ENCODE measurements around the gene DEPDC5. TPM values are rescaled to one million over a fixed set of nuclear protein-coding genes. Genes with fewer than 3 reads are reported as not detected.

The DEPDC5 gene
- total and polyA plus RNA-seq, 9 of the 15 experiments (the other 6 are each of a cell fraction or from before 2014, with no cell fraction given), result 2.3 to 12.3 (median 10.7) TPM

DNA sequence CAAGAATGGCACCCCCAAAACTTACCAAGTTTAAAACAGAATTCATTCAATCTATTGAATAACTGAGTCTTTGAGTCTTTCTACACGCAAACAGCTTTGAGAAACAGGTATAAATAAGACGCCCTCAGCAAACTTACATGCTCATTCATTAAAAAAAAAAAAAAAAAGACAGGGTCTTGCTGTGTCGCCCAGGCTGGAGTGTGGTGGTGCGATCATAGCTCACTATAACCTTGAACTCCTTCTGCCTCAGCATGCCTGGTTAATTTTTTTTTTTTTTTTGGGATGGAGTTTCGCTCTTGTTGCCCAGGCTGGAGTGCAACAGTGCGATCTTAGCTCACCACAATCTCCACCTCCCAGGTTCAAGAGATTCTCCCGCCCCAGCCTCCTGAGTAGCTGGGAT lies 9.9 kb upstream of the DEPDC5 start:
- no peaks in the 10 kb centered on the region for H3K27me3 ChIP-seq (ENCODE audit: control insufficient read depth in 2 of 2, insufficient read depth in 2 of 2, low read length in 2 of 2)
- H3K9me1 ChIP-seq (ENCODE audit: control insufficient read depth, insufficient read depth, low read length), result no peaks in the 10 kb centered on the region
- no peak overlapping the region for H2AFZ ChIP-seq (ENCODE audit: low read depth, low read length)
- DNase-seq (ENCODE audit: extremely low read depth in 1 of 4, low spot score in 3 of 4) (no peak), FAIRE-seq (no peak), ATAC-seq (no peak)
- peaks cover 3 to 11% of the 10 kb centered on the region in 2 experiments; a peak in 4 of 5 replicates for H3K4me1 ChIP-seq (replicated peaks in 1 of 2; ENCODE audit: control insufficient read depth in 2 of 2, insufficient read depth in 2 of 2, low read length in 2 of 2)
- ChIA-PET CTCF (ENCODE audit: low intra/inter-chr PET ratio) (no interaction called here), POLR2A (interaction anchor here (0.9 to 1.2 kb wide), 2 partner anchors 9 kb away, joined by 3 read pairs; partner anchors contain the start of gene DEPDC5)
- H3K4me3 ChIP-seq, result no peak overlapping the region
- no peak overlapping the region for H3K4me2 ChIP-seq (ENCODE audit: insufficient read depth, low read length)
- intact Hi-C loops (cut with micrococcal nuclease) (no loop called here), in situ Hi-C loops (cut with MboI) (no loop called here)
- no peaks in the 10 kb centered on the region for H3K9me3 ChIP-seq (replicated peaks; ENCODE audit: control insufficient read depth, insufficient read depth, low read depth, low read length)
- BruUV-seq (replicated peaks), result no TSS peak
- no peak overlapping the region for H3K27ac ChIP-seq (ENCODE audit: extremely low read depth, low read depth, low read length)
- no peaks in the 10 kb centered on the region for H4K20me1 ChIP-seq (replicated peaks; ENCODE audit: control insufficient read depth, insufficient read depth, low read length)
- H3K36me3 ChIP-seq (ENCODE audit: control insufficient read depth, insufficient read depth, low read length), result peaks cover 53% of the 10 kb centered on the region
- peaks cover 70% of the 10 kb centered on the region for H3K79me2 ChIP-seq (ENCODE audit: control insufficient read depth, insufficient read depth, low read length)
- no peak overlapping the region for H3K9ac ChIP-seq (ENCODE audit: insufficient read depth in 1 of 2, low read depth in 2 of 2, low read length in 2 of 2)
- 86% methylated on average over 4 of the region's 7 CpGs for WGBS (ENCODE audit: insufficient coverage, low coverage, missing lambda C conversion rate)
- TF ChIP-seq MYNN (IDR thresholded peaks at IDR 0.05) (no peak), MYNN (CRISPR knock-in tag; IDR thresholded peaks at IDR 0.05) (no peak), ZNF311 (CRISPR knock-in tag; IDR thresholded peaks at IDR 0.05) (no peak), ZFP1 (CRISPR knock-in tag; IDR thresholded peaks at IDR 0.05) (no peak), TEAD2 (tag; IDR thresholded peaks at IDR 0.05) (no peak), SAP30 (IDR thresholded peaks at IDR 0.05; ENCODE audit: borderline replicate concordance, insufficient read depth, low read depth, low read length, poor library complexity, severe bottlenecking) (no peak), CCAR2 (IDR thresholded peaks at IDR 0.05; ENCODE audit: low read depth, low read length) (no peak), RBM14 (IDR thresholded peaks at IDR 0.05; ENCODE audit: borderline replicate concordance, insufficient read depth, low read depth, low read length) (no peak)
- TF ChIP-seq, protein P1, sequence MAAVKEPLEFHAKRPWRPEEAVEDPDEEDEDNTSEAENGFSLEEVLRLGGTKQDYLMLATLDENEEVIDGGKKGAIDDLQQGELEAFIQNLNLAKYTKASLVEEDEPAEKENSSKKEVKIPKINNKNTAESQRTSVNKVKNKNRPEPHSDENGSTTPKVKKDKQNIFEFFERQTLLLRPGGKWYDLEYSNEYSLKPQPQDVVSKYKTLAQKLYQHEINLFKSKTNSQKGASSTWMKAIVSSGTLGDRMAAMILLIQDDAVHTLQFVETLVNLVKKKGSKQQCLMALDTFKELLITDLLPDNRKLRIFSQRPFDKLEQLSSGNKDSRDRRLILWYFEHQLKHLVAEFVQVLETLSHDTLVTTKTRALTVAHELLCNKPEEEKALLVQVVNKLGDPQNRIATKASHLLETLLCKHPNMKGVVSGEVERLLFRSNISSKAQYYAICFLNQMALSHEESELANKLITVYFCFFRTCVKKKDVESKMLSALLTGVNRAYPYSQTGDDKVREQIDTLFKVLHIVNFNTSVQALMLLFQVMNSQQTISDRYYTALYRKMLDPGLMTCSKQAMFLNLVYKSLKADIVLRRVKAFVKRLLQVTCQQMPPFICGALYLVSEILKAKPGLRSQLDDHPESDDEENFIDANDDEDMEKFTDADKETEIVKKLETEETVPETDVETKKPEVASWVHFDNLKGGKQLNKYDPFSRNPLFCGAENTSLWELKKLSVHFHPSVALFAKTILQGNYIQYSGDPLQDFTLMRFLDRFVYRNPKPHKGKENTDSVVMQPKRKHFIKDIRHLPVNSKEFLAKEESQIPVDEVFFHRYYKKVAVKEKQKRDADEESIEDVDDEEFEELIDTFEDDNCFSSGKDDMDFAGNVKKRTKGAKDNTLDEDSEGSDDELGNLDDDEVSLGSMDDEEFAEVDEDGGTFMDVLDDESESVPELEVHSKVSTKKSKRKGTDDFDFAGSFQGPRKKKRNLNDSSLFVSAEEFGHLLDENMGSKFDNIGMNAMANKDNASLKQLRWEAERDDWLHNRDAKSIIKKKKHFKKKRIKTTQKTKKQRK (IDR thresholded peaks at IDR 0.05; ENCODE audit: borderline replicate concordance, low read depth, low read length), result no peak
- TF ChIP-seq, protein P2, sequence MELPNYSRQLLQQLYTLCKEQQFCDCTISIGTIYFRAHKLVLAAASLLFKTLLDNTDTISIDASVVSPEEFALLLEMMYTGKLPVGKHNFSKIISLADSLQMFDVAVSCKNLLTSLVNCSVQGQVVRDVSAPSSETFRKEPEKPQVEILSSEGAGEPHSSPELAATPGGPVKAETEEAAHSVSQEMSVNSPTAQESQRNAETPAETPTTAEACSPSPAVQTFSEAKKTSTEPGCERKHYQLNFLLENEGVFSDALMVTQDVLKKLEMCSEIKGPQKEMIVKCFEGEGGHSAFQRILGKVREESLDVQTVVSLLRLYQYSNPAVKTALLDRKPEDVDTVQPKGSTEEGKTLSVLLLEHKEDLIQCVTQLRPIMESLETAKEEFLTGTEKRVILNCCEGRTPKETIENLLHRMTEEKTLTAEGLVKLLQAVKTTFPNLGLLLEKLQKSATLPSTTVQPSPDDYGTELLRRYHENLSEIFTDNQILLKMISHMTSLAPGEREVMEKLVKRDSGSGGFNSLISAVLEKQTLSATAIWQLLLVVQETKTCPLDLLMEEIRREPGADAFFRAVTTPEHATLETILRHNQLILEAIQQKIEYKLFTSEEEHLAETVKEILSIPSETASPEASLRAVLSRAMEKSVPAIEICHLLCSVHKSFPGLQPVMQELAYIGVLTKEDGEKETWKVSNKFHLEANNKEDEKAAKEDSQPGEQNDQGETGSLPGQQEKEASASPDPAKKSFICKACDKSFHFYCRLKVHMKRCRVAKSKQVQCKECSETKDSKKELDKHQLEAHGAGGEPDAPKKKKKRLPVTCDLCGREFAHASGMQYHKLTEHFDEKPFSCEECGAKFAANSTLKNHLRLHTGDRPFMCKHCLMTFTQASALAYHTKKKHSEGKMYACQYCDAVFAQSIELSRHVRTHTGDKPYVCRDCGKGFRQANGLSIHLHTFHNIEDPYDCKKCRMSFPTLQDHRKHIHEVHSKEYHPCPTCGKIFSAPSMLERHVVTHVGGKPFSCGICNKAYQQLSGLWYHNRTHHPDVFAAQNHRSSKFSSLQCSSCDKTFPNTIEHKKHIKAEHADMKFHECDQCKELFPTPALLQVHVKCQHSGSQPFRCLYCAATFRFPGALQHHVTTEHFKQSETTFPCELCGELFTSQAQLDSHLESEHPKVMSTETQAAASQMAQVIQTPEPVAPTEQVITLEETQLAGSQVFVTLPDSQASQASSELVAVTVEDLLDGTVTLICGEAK (IDR thresholded peaks at IDR 0.05), result no peak
- TF ChIP-seq, protein P2 (CRISPR knock-in tag; IDR thresholded peaks at IDR 0.05), result no peak

All from K562 (cell line).